Eye (tissue), 1 donor: Measurements from ENCODE around the gene RFWD3.

Experiments
- DNase-seq: peaks from one replicate; pipeline ENCODE4 v3.0.0-alpha.2; 2015

RFWD3 gene

DNA sequence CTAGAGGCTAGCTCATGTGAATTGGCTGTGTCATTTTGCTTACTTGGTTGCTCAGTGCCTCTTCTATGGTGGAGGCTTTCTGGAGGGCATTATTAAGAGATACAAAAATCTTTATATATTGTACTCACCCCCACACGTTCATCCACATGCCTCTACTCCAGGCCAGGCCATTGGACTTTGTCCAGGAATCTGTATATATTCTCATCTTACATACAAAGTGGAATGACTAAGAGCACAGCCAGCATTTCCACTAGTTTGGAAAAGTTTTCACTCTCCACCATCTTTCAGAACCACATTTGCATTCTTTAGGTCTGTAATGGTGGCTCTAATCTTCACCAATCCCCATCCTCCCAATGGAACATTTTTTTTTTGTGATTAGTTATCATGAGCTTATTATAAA, 55.0 kb downstream of the RFWD3 start:
- DNase-seq: no peak

DNA sequence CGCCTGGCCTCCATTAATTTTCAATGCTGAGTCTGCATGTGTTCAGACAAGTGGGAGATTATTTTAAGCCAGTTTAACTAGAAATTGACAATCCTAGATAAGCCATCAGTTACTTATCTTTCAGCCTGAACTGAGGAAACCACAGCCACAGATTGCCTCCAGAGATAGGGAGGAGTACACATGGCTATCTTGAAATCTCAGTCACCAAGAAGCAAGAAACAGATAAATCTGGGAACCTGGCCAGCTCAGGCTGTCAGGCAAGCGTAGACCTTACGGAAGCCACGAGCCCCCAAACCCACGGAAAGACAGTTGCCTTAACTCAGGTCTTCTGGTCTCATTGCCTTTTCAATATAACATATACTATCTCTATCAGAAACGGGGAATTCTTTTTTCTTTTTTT, 57.7 kb downstream of the RFWD3 start:
- DNase-seq: no peak

DNA sequence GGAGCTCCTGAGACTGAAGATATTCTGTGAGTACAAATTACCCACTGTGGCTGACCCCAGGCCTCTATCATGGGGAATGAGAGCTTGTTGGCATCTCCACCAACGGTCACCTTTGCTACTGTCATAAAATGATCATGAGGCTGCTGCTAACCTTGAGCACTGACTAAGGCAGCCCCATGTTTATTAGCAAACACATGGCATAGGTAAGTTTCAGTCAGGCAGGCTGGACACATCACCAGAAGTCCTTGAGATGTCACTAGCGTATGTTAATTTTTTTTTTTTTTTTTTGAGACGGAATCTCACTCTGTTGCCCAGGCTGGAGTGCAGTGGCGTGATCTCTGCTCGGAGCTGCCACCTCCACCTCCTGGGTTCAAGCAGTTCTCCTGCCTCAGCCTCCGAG, 58.3 kb downstream of the RFWD3 start:
- no peak for DNase-seq

- DNase-seq: no peak
These were observed 58.7 kb downstream of the RFWD3 start for GRCh38 chr16:74607962-74608356.

GRCh38 chr16:74607310-74607961, 59.2 kb downstream of the RFWD3 start:
- no peak for DNase-seq

DNA sequence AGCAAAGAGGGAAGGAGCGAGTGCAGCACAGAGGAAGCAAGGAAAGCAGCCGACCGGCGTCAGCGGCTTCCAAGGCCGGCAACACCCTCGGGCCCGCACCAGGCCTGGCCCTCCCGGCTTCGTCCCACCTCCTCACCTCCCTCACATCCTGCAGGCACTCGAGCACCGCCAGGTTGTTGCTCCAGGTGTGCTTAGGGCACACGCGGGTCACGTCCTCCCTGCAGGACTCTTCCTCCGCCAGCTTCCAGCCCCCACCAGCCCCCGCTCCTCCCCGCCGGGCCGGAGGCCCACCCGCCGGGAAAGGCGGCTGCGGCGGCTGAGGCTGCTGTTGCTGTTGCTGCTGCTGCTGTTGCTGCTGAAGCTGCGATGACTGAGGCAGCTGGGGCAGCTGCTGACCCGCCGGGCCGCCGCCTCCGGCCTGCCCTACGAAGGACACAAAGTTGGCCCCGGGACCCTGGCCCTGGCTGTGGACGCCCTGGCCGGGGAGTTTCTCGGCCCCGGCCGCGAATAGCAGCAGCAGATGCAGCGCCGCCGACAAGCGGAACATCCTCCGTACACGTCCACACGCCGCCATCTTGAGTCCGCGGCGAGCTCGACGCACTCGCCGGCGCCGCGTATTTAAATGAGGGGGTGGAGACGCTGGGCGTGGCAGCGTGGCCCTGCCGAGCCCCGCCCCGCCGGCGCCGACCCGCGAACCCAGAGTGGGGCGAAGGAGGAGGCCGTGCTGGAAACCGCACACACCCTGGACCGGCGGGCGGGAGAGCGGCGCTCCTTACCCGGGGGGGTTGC, 60.0 kb downstream of the RFWD3 start, which contains the start of gene GLG1:
Gene GLG1, minus strand, starts transcription at position 594 of the 789 bp plus-strand sequence. Its CDS starts 20 bp downstream, at position 574.
- DNase-seq: peak; percentile 97

- DNase-seq: no peak
These were observed 60.7 kb downstream of the RFWD3 start for GRCh38 chr16:74605746-74606520.

GRCh38 chr16:74605332-74605731, 61.3 kb downstream of the RFWD3 start:
- peak; percentile 19 for DNase-seq

DNA sequence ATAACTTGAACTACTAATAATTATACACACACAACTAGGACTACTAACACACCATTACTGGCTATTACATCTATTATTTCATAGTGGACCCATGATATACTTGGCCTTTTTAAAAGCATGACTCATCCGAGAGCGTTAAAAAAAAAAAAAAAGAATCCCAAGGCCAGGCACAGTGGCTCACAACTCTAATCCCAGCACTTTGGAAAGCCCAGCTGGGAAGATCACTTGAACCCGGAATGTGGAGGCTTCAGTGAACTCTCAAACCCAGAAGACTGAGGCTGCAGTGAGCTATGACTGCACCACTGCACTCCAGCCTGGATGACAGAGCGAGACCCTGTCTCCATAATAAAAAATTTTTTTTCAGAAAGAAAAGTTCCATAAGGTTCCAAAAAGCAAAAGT, 62.8 kb downstream of the RFWD3 start:
- DNase-seq: no peak

GRCh38 chr16:74601126-74601871, 65.4 kb downstream of the RFWD3 start:
- DNase-seq: no peak

- no peak for DNase-seq
These were observed 70.1 kb downstream of the RFWD3 start for GRCh38 chr16:74596586-74596985.

DNA sequence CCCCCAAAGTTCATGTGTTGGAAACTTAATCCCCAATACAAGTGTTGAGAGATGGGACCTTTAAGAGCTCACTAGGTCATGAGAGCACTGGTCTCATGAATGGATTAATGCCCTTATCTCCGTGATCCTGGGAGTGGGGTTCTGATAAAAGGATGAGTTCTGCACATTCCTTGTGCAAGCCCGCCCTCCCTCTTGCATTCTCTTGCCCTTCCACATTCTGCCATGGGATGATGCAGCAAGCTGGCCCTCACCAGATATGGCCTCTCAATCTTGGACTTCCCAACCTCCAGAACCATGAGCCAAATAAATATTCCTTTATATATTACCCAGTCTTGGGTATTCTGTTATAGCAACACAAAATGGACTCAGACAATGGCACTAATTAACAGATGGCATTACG, 73.8 kb downstream of the RFWD3 start:
- DNase-seq: no peak

- no peak for DNase-seq
These were observed 74.6 kb downstream of the RFWD3 start for GRCh38 chr16:74591876-74592650.

- no peak for DNase-seq
These were observed 79.7 kb downstream of the RFWD3 start for GRCh38 chr16:74586948-74587347.

DNA sequence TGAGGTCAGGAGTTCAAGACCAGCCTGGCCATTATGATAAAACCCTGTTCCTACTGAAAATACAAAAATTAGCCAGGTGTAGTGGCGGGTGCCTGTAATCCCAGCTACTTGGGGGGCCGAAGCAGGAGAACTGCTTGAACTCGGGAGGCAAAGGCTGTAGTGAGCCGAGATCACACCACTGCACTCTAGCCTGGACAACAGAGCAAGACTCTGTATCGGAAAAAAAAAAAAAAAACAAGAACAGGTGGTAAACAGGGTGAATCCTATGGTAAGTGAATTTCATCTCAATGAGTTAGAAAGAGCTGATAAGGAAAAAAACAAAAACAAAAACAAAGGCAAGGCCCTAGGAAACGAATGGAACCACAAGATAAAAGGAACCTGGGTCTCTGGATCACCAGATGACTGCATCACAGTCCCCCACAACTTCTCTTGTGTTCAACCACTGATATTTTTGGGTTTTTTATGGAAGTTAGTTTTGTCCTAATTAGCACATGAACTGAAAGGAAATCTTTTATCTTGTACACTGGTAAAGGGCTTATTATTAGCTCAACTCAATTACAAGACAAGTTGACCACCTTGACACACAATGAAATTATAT, 80.7 kb downstream of the RFWD3 start:
- DNase-seq: no peak

DNA sequence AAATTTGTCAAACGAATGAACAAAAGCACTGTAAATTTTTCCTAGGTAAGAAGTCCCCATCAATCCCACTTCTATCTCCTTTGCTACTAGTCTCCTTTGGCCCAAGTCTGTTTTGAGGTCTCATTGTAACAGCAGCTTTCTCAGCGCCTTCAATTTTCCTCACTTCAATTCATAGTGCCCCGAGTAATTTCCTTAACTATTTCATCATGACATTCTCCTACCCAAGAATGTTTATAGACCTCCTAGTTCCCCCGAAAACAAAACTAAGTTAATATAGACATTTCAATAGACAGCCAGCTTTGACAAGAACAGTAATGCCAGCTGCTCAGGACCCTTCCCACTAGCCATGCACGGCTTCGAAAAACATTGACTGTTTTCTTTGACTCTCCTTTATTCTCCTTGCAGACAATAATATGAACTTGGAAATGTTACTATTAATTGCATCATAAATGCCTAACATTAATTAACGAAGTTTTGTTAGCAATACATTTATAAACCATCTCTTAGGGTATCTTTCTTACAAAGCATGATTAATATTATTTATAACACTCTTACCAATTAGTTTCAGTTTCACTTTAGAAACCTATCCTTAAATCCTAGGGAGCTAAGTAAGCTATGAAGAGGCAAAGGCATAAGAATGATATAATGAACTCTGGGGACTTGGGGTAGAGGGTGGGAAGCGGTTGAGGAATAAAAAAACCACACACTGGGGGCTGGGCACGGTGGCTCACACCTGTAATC, 82.6 kb downstream of the RFWD3 start:
- no peak for DNase-seq

DNA sequence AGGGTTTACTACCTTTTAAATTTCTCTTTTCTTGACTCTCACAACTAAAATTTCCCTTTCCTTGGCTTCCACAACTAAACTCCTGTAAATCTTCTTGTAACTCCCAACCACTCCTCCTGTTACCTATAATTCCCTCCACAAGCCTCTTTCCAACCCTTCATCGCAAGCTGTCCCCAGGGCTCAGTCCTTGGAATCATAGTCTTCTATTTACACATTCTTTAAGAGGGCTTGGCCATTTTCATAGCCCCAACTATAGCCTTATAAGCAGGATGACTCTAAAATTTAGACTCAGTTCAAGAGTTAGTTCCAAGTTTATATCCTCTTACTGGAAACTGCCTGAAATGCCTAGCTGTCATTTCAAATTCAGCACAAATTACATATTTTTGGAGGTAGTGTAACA, 83.7 kb downstream of the RFWD3 start:
- DNase-seq: no peak

DNA sequence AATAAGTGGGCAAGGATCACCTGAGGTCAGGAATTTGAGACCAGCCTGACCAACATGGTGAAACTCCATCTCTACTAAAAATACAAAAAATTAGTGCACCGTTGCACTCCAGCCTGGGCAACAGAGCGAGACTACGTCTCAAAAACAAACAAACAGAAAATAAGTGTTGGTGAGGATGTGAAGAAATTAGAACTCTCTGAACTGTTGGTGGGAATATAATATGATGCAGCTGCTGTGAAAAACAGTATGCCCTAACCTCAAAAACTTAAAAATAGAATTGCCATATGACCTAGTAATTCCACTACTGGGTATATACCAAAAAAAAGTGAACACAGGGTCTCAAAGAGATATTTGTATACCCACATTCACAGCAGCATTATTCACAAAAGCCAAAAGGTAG, 85.8 kb downstream of the RFWD3 start:
- DNase-seq: no peak

DNA sequence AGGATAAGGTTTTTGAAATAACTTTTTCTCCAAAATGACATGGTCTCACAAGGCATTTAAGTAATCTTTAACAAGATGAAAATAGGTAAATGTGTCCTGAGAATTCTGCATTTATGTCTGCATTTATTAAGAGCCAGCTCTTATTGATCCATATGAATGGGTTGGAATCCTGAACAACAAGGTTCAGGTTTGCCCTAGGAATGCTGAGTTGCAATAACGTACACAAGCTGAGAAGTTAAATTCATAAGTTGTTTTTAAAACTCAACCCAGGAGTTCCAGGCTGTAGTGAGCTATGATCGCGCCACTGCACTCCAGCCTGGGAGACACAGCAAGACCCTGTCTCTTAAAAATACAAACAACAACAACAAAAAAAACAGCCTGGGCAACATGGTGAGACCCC, 87.8 kb downstream of the RFWD3 start:
- DNase-seq: no peak

DNA sequence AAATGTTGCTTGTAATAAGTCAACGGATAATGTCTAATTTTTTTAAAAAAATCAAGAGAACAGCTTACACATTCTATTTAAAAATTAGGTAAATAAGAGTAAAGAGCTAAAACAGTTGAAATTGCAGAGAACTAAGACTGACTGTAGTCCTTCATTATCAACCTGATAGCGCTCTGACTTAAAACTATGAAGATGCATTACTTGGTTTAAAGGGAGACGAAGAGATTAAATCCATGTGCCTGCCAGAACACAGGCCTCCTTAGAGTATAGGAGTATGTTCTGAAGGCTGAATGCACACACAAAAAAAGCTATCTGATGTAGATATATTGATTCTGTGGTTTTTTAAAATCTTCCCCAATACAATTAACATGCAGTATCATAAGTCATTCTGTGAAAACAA, 88.2 kb downstream of the RFWD3 start:
- DNase-seq: no peak

- no peak for DNase-seq
These were observed 88.8 kb downstream of the RFWD3 start for GRCh38 chr16:74577882-74578366.
